SU-DHL-6 (cell line): ENCODE measurements around the gene CGB7.

Experiments
- H2AFZ ChIP-seq: fragments of 200-600 bp; sonication (generic); 2 replicates; pipeline ENCODE4 v1.6.1; 2014; ENCODE audit warnings: low read depth, mild to moderate bottlenecking, moderate library complexity, mixed read lengths, antibody characterized with exemption, low read length; ENCODE audit not compliant: severe bottlenecking
- H3F3A ChIP-seq: fragments of 200-600 bp; shearing (Covaris generic); 2 replicates; pipeline ENCODE4 v1.6.0; 2016; ENCODE audit warnings: antibody characterized with exemption, mild to moderate bottlenecking; ENCODE audit not compliant: insufficient read depth
- H3K27ac ChIP-seq: fragments of 200-600 bp; sonication (generic); 2 replicates; pipeline ENCODE4 v1.5.1; 2016; ENCODE audit warnings: low read depth, mild to moderate bottlenecking, low read length, moderate library complexity, mixed read lengths
- H3K27me3 ChIP-seq: fragments of 200-600 bp; sonication (generic), shearing (Covaris generic); 2 replicates; pipeline ENCODE4 v1.6.0; 2014; ENCODE audit warnings: mild to moderate bottlenecking, low read length
- H3K36me3 ChIP-seq: fragments of 200-600 bp; sonication (generic); 2 replicates; pipeline ENCODE4 v1.6.1; 2014; ENCODE audit warnings: mild to moderate bottlenecking, low read length, mixed read lengths
- H3K4me2 ChIP-seq: fragments of 300-600, 200-600 bp; shearing (Covaris generic), sonication (generic); 2 replicates; pipeline ENCODE4 v1.6.0; 2014; ENCODE audit warnings: low read length, low read depth, mild to moderate bottlenecking; ENCODE audit not compliant: poor library complexity, severe bottlenecking
- H3K4me3 ChIP-seq: fragments of 200-600 bp; sonication (generic); 2 replicates; pipeline ENCODE4 v1.5.1; 2014; ENCODE audit warnings: antibody characterized with exemption, low read length, mild to moderate bottlenecking, mixed read lengths; ENCODE audit not compliant: insufficient read depth, poor library complexity, severe bottlenecking
- H3K79me2 ChIP-seq: fragments of 200-600 bp; sonication (generic); 2 replicates; pipeline ENCODE4 v1.6.1; 2014; ENCODE audit warnings: mild to moderate bottlenecking, low read length, moderate library complexity; ENCODE audit not compliant: insufficient read depth
- H3K9ac ChIP-seq: fragments of 200-600 bp; sonication (generic); 2 replicates; pipeline ENCODE4 v1.7.0; 2014; ENCODE audit warnings: mild to moderate bottlenecking, low read length
- H3K9me2 ChIP-seq: fragments of 200-600 bp; sonication (generic); replicated peaks from 2 replicates; pipeline ENCODE4 v1.6.1; 2014; ENCODE audit warnings: low read length; ENCODE audit not compliant: insufficient read depth
- H3K9me3 ChIP-seq: fragments of 200-600 bp; sonication (generic); 2 replicates; pipeline ENCODE4 v1.6.1; 2014; ENCODE audit warnings: low read length, mixed read lengths; ENCODE audit not compliant: insufficient read depth
- H4K20me1 ChIP-seq: fragments of 200-600 bp; sonication (generic); 2 replicates; pipeline ENCODE4 v1.6.1; 2014; ENCODE audit warnings: low read depth, mild to moderate bottlenecking, antibody characterized with exemption, low read length, moderate library complexity, mixed read lengths
- CTCF ChIP-seq: fragments of 200-600 bp; sonication (generic); IDR thresholded peaks from one replicate; pipeline ENCODE4 v1.5.1; 2017; ENCODE audit warnings: antibody characterized with exemption, mild to moderate bottlenecking, low read length, moderate library complexity; ENCODE audit not compliant: insufficient read depth, poor library complexity, severe bottlenecking
- EZH2phosphoT487 ChIP-seq: fragments of 200-600 bp; sonication (generic), shearing (Covaris generic); conservative IDR thresholded peaks from 2 replicates; pipeline ENCODE4 v1.6.1; 2018; ENCODE audit warnings: mild to moderate bottlenecking, antibody characterized with exemption, low read length, moderate library complexity, mixed read lengths

The CGB7 gene

GRCh38 chr19:49004964-49005614 lies 52.5 kb downstream of the CGB7 start:
- Histone ChIP-seq H4K20me1 (no peaks in the 10 kb centered on the region), H3K9ac (no peak overlapping the region), H3K27me3 (no peaks in the 10 kb centered on the region), H3K36me3 (no peaks in the 10 kb centered on the region; the same call in 1 of the 2 replicates), H3F3A (no peaks in the 10 kb centered on the region), H3K4me2 (no peak overlapping the region), H3K9me3 (no peaks in the 10 kb centered on the region), H3K79me2 (0 out of 2 replicates have a peak, but pooled peaks cover under 1% of the 10 kb centered on the region), H3K27ac (no peak overlapping the region), H2AFZ (no peak overlapping the region), H3K9me2 (no peaks in the 10 kb centered on the region), H3K4me3 (no peak overlapping the region)
- TF ChIP-seq CTCF = no peak
- no peak for TF ChIP-seq EZH2phosphoT487
